ENCODE measurements around the gene VPS13D. TPM values are rescaled to one million over a fixed set of nuclear protein-coding genes. Genes with fewer than 3 reads are reported as not detected.

The VPS13D gene
- total and polyA plus RNA-seq, 10 of the 15 experiments (the other 5 are each of a cell fraction or from before 2014, with no cell fraction given): 1.4 to 16.9 (median 8.5) TPM

- 94% methylated on average over 11 of the region's 11 CpGs for WGBS (ENCODE audit: insufficient coverage, insufficient replicate concordance, low lambda C conversion rate, missing lambda C conversion rate)
- DNase-seq (ENCODE audit: low read depth, low spot score) (no peak), ATAC-seq (no peak), FAIRE-seq (no peak)
- Histone ChIP-seq H3K4me2 (ENCODE audit: control insufficient read depth, insufficient read depth) (no peak overlapping the region), H4K20me1 (ENCODE audit: control insufficient read depth, insufficient read depth) (no peaks in the 10 kb centered on the region), H3K27me3 (replicated peaks in 1 of 2; ENCODE audit: control insufficient read depth in 2 of 2, insufficient read depth in 2 of 2, low read length in 1 of 2) (no peaks in the 10 kb centered on the region), H3K9me3 (replicated peaks; ENCODE audit: control insufficient read depth, insufficient read depth, low read length) (no peaks in the 10 kb centered on the region), H3K4me3 (no peak overlapping the region), H3K36me3 (ENCODE audit: control insufficient read depth in 2 of 2, insufficient read depth in 2 of 2, low read length in 1 of 2) (peaks cover 0 to 3% of the 10 kb centered on the region in 2 experiments; a peak in 3 of 4 replicates), H3K9ac (ENCODE audit: control insufficient read depth, insufficient read depth, low read length) (no peak overlapping the region), H3K79me2 (ENCODE audit: control insufficient read depth, insufficient read depth, low read length) (no peaks in the 10 kb centered on the region), H3K27ac (ENCODE audit: control insufficient read depth, insufficient read depth) (no peak overlapping the region), H2AFZ (ENCODE audit: control insufficient read depth, low read depth, low read length) (no peak overlapping the region), H3K4me1 (ENCODE audit: control insufficient read depth, insufficient read depth, low read length) (no peaks in the 10 kb centered on the region)
- ChIA-PET RAD21 (ENCODE audit: unreplicated experiment) (interaction anchor here (1.2 kb wide), 1 partner anchor 74 kb away, joined by 3 read pairs; no protein-coding TSS in a partner anchor), CTCF (no interaction called here), POLR2A (no interaction called here), SMC1A (ENCODE audit: uncharacterized antibody, unreplicated experiment) (no interaction called here)
- in situ Hi-C loops (cut with MboI) (no loop called here), intact Hi-C loops (cut with micrococcal nuclease; ENCODE audit: unreplicated experiment) (no loop called here)
- no TSS peak for BruUV-seq (replicated peaks)
- TF ChIP-seq MAX (IDR thresholded peaks at IDR 0.05; ENCODE audit: low read depth, low read length) (no peak), FOXK2 (IDR thresholded peaks at IDR 0.05) (no peak), PRDM15 (CRISPR knock-in tag; IDR thresholded peaks at IDR 0.05) (no peak), NR2F1 (conservative IDR thresholded peaks at IDR 0.05) (no peak), SUPT20H (IDR thresholded peaks at IDR 0.05; ENCODE audit: borderline replicate concordance, control insufficient read depth, low read depth, low read length) (no peak), JUNB (IDR thresholded peaks at IDR 0.05) (no peak), CEBPB (IDR thresholded peaks at IDR 0.05; ENCODE audit: borderline replicate concordance in 1 of 2, low read depth in 2 of 2, low read length in 2 of 2) (no peak), MEF2A (IDR thresholded peaks at IDR 0.05; ENCODE audit: insufficient read depth, low read depth, low read length) (no peak), MLLT1 (IDR thresholded peaks at IDR 0.05) (no peak), TAF1 (IDR thresholded peaks at IDR 0.05; ENCODE audit: borderline replicate concordance, low read depth, low read length) (no peak), CUX1 (IDR thresholded peaks at IDR 0.05; ENCODE audit: insufficient replicate concordance, low read depth, low read length) (no peak), HDAC6 (IDR thresholded peaks at IDR 0.05; ENCODE audit: unreplicated experiment) (no peak), BRCA1 (IDR thresholded peaks at IDR 0.05; ENCODE audit: low read depth, low read length) (no peak), YY1 (IDR thresholded peaks at IDR 0.05; ENCODE audit: low read depth, low read length) (no peak), SPI1 (IDR thresholded peaks at IDR 0.05; ENCODE audit: borderline replicate concordance, insufficient read depth, low read depth, low read length) (no peak)
Observed at GRCh38 chr1:12507631-12508030, 277.8 kb downstream of the VPS13D start.
